Measurements from ENCODE around the gene YOD1. TPM values are rescaled to one million over a fixed set of nuclear protein-coding genes. Genes with fewer than 3 reads are reported as not detected.

Gene YOD1
- total RNA-seq, 8 experiments from 2014 or later, result 5.9 to 31.6 (median 17.3) TPM

DNA sequence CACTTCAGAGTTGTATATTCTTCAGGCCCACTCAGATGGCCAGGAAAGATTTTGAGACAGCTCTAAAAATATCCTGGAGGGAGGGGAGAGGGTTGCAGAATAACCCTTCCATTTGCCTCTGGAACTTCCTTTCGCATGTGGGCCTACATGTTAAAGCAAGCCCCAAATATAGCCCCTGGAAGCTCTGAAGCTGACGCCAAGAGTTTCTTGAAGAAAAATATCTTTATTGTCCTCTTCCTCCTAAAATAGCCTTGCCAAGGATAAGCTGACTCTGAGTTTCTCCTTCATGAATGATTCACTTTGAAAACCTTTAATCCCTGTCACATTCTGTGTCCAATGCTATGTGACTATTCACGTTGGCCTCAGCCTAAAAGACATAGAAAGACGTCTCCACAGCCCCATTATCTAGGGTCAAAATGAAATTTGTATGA lies 24.9 kb downstream of the YOD1 start:
- 7 to 100% (median 70%) methylated on average over 1 to 4 of the region's 4 CpGs; no CpG with 5 or more reads in 2 of the 10 experiments for WGBS, 10 experiments
- Histone ChIP-seq H3K27ac (no peak overlapping the region), H3K4me1 (replicated peaks in 1 of 2) (no peaks in the 10 kb centered on the region), H3K4me3 (no peak overlapping the region)
- in situ Hi-C loops (cut with MboI; ENCODE audit: low pct_unique_long_range_greater_than_20kb in 2 of 9, low sequenced_read_pairs in 9 of 9, unreplicated experiment in 9 of 9), result no loop called here
- ATAC-seq (replicated peaks in 6 of 8), result no peak

DNA sequence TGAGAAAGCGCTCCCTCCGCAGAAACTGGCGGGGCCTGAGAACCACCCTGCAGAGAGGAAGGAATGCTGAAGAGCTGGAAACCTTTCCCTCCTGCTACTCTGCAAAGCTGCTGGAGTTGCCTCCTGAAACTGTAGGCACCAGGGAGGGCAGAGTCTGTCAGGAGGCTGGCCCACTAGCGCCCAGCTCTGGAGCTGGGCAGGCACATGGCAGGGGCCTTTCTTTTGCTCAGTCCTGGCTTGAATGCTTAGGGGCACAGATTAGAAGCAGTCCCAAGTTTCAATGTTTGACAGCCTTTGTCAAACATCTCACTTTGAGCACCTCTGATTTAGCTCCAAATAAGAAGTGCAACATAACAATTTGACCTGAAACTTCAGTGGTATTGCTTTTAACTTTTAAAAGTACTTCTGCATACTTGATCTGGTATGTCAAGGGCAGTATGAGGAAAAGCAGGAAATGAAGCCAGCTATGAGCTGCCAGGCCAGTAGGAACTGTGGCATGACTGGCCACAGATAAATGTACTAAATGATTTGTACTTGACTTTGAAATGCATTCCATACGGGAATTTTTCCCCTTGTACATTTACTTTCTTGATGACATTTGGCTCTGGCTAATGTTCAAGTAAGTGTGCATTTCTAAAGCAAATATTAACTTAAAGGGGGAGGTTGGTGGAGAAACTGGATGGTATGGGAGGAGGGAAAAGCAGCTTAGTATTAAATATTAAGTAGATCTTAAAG lies 25.7 kb downstream of the YOD1 start:
- Histone ChIP-seq H3K27ac (no peak overlapping the region), H3K4me1 (replicated peaks in 1 of 2) (no peaks in the 10 kb centered on the region), H3K4me3 (no peak overlapping the region)
- in situ Hi-C loops (cut with MboI; ENCODE audit: low pct_unique_long_range_greater_than_20kb in 2 of 9, low sequenced_read_pairs in 9 of 9, unreplicated experiment in 9 of 9), result no loop called here
- 0 to 100% (median 50%) methylated on average over 1 to 4 of the region's 5 CpGs; no CpG with 5 or more reads in 1 of the 10 experiments for WGBS, 10 experiments
- ATAC-seq (replicated peaks in 6 of 8), result peak in 2 of 8 experiments; percentile 18 to 45

- Histone ChIP-seq H3K27ac (no peak overlapping the region), H3K4me3 (no peak overlapping the region), H3K4me1 (replicated peaks in 1 of 2) (no peaks in the 10 kb centered on the region)
- no peak for ATAC-seq (replicated peaks in 6 of 8)
- in situ Hi-C loops (cut with MboI; ENCODE audit: low pct_unique_long_range_greater_than_20kb in 2 of 9, low sequenced_read_pairs in 9 of 9, unreplicated experiment in 9 of 9), result no loop called here
- WGBS, 10 experiments, result 72 to 100% (median 95%) methylated on average over 1 to 9 of the region's 18 CpGs; no CpG with 5 or more reads in 4 of the 10 experiments
Measured at GRCh38 chr1:207024202-207025145, 26.5 kb downstream of the YOD1 start.

DNA sequence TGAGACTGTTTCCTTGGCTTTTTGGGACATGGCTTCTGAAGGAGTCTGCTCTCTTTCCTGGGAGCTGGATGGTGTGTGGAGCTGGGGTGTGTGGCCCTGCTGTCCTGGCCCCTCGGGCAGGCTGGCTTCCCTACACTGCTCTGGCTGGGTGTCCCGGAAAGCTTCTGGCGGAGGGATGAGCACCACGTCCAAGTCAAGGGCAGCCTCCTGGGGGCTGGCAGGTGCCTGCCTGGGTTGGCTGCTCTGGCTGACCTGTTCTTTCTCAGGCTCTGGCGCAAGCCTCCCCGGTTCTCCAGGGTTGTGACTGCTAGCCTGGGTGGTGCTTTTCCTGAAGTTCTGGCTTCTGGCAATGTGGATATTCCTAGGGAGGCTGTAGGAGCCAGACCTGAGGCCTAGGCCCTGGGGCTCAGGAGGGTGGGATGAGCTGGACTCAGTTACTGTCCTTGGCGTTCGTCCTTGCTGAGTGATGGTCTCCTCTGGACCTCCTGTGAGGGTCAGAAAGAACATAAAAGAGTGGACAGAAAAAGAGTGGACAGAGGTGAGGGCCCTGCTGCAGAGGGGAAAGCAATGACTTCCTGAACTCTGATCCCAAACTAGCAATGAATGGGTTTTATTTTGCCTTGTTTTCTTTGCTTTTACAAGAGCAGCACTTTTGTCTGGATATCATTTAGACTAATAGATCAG lies 27.9 kb downstream of the YOD1 start:
- ATAC-seq (replicated peaks in 6 of 8), result peak in 1 of 8 experiments; percentile 39
- WGBS, 10 experiments, result 84 to 100% (median 92%) methylated on average over 1 to 4 of the region's 8 CpGs; no CpG with 5 or more reads in 5 of the 10 experiments
- Histone ChIP-seq H3K4me3 (no peak overlapping the region), H3K27ac (no peak overlapping the region), H3K4me1 (replicated peaks in 1 of 2) (no peaks in the 10 kb centered on the region)
- in situ Hi-C loops (cut with MboI; ENCODE audit: low pct_unique_long_range_greater_than_20kb in 2 of 9, low sequenced_read_pairs in 9 of 9, unreplicated experiment in 9 of 9), result no loop called here

DNA sequence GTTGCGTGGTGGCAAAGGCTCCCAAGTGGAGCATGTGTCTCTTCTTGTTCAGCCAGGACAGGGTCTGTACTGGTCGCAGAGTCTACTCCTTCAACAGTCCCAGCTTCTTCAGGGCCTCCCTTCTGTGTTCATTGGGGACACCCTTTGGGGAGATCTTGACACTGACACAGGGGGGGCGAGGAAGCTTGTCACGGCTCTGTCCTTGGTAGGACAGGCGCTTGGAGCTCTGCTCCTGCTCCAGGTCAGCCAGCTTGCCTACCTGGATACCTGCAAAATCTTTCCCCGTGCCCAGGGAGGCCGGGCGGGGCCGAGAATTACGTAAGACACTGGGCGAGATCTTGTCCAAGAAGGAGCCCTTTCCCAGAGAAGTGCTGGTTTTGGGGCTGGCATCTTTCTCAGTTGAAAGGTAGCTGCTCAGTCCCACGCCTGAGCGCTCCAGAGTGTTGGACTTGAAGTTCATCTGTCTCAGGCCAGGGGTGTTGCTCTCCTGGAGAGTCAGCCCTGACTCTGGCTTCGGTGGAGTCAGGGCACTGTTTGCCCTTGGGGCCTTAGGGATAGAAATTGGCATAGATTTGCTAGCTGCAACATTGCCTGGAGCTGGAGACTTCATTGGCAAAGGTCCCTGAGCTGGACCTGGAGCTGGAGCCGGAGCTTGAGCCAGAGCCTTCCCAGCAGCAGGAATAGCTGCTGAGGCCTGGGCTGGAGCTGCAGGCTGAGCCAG lies 29.0 kb downstream of the YOD1 start:
- no peak for ATAC-seq (replicated peaks in 6 of 8)
- Histone ChIP-seq H3K4me3 (no peak overlapping the region), H3K27ac (no peak overlapping the region), H3K4me1 (replicated peaks in 1 of 2) (no peaks in the 10 kb centered on the region)
- 50 to 100% (median 83%) methylated on average over 1 to 12 of the region's 15 CpGs; no CpG with 5 or more reads in 2 of the 10 experiments for WGBS, 10 experiments
- in situ Hi-C loops (cut with MboI; ENCODE audit: low pct_unique_long_range_greater_than_20kb in 2 of 9, low sequenced_read_pairs in 9 of 9, unreplicated experiment in 9 of 9), result no loop called here

DNA sequence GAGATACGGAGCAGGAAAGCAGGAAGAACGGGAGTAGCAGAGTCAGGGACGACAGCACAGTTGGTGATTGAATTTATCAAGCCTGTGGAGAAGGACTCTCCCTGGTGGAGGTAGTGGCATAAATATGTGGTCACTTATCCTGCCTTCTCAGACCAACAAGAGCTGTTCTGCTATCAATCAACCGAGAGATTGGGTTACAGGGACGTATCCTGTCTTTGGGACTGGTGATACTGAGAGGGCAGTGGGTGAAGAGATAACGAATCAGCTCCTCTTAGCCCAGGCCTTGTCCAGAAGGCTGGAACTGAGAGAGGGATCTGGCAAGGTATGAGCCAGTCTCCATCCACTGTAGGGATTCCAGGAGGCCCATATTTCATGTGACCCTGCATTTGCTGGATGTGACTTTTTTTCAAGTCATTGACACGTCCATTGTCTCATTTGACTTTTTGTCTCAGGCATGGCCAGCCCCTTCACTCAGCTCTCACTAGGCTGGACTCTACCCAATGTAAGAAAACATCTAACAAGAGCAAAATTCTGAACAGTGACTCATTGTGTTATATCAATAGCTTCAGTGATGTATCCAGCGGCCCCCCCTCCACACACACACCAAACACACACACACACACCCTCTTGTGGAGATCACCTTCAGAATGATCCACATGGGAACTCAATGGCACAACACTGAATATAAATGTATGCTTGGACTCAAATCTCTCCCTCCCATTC lies 29.7 kb downstream of the YOD1 start:
- H3K4me1 ChIP-seq (replicated peaks in 1 of 2), result no peaks in the 10 kb centered on the region
- in situ Hi-C loops (cut with MboI; ENCODE audit: low pct_unique_long_range_greater_than_20kb in 2 of 9, low sequenced_read_pairs in 9 of 9, unreplicated experiment in 9 of 9), result no loop called here
- H3K4me3 ChIP-seq, result no peak overlapping the region
- no peak for ATAC-seq (replicated peaks in 6 of 8)
- 18 to 100% (median 76%) methylated on average over 1 to 8 of the region's 8 CpGs; no CpG with 5 or more reads in 1 of the 10 experiments for WGBS, 10 experiments
- H3K27ac ChIP-seq, result no peak overlapping the region

- ATAC-seq (replicated peaks in 6 of 8), result no peak
- Histone ChIP-seq H3K27ac (no peak overlapping the region), H3K4me1 (replicated peaks in 1 of 2) (no peaks in the 10 kb centered on the region), H3K4me3 (no peak overlapping the region)
- in situ Hi-C loops (cut with MboI; ENCODE audit: low pct_unique_long_range_greater_than_20kb in 2 of 9, low sequenced_read_pairs in 9 of 9, unreplicated experiment in 9 of 9), result no loop called here
- WGBS, 10 experiments, result 41 to 89% (median 63%) methylated on average over 1 to 4 of the region's 4 CpGs; no CpG with 5 or more reads in 4 of the 10 experiments
Measured at GRCh38 chr1:207020709-207021107, 30.3 kb downstream of the YOD1 start.

GRCh38 chr1:207020065-207020708 lies 30.8 kb downstream of the YOD1 start:
- H3K4me1 ChIP-seq (replicated peaks in 1 of 2), result no peaks in the 10 kb centered on the region
- no peak overlapping the region for H3K4me3 ChIP-seq
- in situ Hi-C loops (cut with MboI; ENCODE audit: low pct_unique_long_range_greater_than_20kb in 2 of 9, low sequenced_read_pairs in 9 of 9, unreplicated experiment in 9 of 9), result no loop called here
- 24 to 100% (median 86%) methylated on average over 1 to 8 of the region's 9 CpGs; no CpG with 5 or more reads in 2 of the 10 experiments for WGBS, 10 experiments
- ATAC-seq (replicated peaks in 6 of 8), result peak in 1 of 8 experiments; percentile 66
- no peak overlapping the region for H3K27ac ChIP-seq

- 0 to 85% (median 71%) methylated on average over 1 to 2 of the region's 2 CpGs; no CpG with 5 or more reads in 3 of the 10 experiments for WGBS, 10 experiments
- ATAC-seq (replicated peaks in 6 of 8), result no peak
- Histone ChIP-seq H3K27ac (no peak overlapping the region), H3K4me3 (no peak overlapping the region), H3K4me1 (replicated peaks in 1 of 2) (no peaks in the 10 kb centered on the region)
- in situ Hi-C loops (cut with MboI; ENCODE audit: low pct_unique_long_range_greater_than_20kb in 2 of 9, low sequenced_read_pairs in 9 of 9, unreplicated experiment in 9 of 9), result no loop called here
Measured at GRCh38 chr1:207019661-207020060, 31.3 kb downstream of the YOD1 start.

DNA sequence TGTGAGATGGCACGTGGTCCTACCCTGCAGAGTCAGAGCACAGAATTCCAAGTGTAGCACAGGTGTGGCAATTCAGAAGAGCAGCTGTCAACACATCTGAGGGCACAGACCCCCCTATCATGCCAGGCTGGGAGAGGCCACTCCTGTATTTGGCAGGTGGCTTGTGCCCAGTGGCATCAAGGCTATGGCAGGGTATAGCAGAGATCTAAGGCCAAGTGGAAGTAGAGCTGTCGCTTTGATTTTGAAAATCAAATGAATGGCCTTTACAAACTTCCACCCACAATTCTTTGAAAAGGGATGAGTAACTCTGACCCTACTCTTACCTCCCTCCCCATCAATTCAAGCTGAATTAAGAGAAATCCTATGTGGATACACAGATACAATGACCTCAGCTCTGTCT lies 31.8 kb downstream of the YOD1 start:
- Histone ChIP-seq H3K4me3 (no peak overlapping the region), H3K4me1 (replicated peaks in 1 of 2) (no peaks in the 10 kb centered on the region), H3K27ac (no peak overlapping the region)
- in situ Hi-C loops (cut with MboI; ENCODE audit: low pct_unique_long_range_greater_than_20kb in 2 of 9, low sequenced_read_pairs in 9 of 9, unreplicated experiment in 9 of 9), result no loop called here
- WGBS, 10 experiments, result 60 to 100% (median 84%) methylated on average over 1 to 2 of the region's 2 CpGs; no CpG with 5 or more reads in 2 of the 10 experiments
- no peak for ATAC-seq (replicated peaks in 6 of 8)

DNA sequence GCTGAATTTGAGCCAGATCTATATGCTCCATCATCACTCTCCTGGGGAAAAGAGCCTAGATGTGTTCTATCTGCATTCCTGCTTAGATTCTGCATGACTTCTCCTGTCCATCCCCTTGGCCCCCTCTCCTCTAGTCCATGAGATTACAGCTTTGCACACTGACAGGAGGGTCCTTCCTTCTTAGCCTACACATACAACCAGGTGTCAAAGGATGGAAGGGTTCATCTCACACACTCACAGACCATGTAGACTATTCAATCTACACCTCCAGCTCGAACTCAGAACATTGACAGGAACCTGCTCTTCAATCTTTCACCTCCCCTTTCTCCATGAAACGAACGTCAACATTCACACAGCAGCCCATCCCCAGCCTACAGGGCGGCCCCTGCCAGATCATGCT lies 32.3 kb downstream of the YOD1 start:
- in situ Hi-C loops (cut with MboI; ENCODE audit: low pct_unique_long_range_greater_than_20kb in 2 of 9, low sequenced_read_pairs in 9 of 9, unreplicated experiment in 9 of 9), result no loop called here
- no peak for ATAC-seq (replicated peaks in 6 of 8)
- H3K27ac ChIP-seq, result no peak overlapping the region
- H3K4me3 ChIP-seq, result no peak overlapping the region
- WGBS, 10 experiments, result 20 to 73% (median 49%) methylated on average over 1 to 4 of the region's 4 CpGs; no CpG with 5 or more reads in 2 of the 10 experiments
- H3K4me1 ChIP-seq (replicated peaks in 1 of 2), result no peaks in the 10 kb centered on the region

All from motor neuron (in vitro differentiated cells).